ENCODE results near the gene VTI1A. TPM values are rescaled to one million over a fixed set of nuclear protein-coding genes. Genes with fewer than 3 reads are reported as not detected.

VTI1A gene
- total and polyA plus RNA-seq, 2 of the 8 experiments (the other 6 are each of a cell fraction or from before 2014, with no cell fraction given): 6.0 to 20.0 TPM

DNA sequence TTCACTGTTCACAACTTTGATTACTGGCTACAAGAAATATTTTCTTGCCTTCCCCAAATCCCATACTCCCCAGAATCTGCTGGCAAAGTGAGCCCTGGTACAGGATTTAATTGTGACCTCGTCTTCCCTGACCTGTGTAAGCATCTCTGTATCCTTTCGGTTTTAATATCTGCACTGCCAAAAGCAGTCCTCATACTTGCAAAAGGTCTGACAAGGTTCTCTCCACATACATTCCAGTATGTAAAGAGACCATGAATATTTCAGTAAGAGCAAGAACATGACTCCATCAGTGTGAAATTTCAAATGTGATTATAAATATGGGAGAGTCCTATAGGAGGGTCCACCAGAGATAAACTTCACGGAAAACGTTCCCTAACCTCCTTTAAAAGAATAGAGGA, 369.0 kb downstream of the VTI1A start:
- H3K23ac ChIP-seq (ENCODE audit: insufficient read length): no peak overlapping the region
- H2BK15ac ChIP-seq (ENCODE audit: low read length): no peak overlapping the region
- H3K14ac ChIP-seq (ENCODE audit: insufficient read length): no peak overlapping the region
- no peak overlapping the region for H2AK5ac ChIP-seq (ENCODE audit: low read depth, low read length)
- H3K4me2 ChIP-seq (ENCODE audit: insufficient read depth in 1 of 2, low read depth in 2 of 2, low read length in 2 of 2): no peak overlapping the region
- no peaks in the 10 kb centered on the region for H3K79me1 ChIP-seq (ENCODE audit: low read depth, low read length)
- no peak overlapping the region for H2BK5ac ChIP-seq (ENCODE audit: low read depth, low read length)
- no peaks in the 10 kb centered on the region for H3K79me2 ChIP-seq (ENCODE audit: control insufficient read depth in 1 of 2, insufficient read depth in 2 of 2, low read length in 2 of 2)
- no peaks in the 10 kb centered on the region for H3K9me3 ChIP-seq (ENCODE audit: insufficient read depth in 2 of 2, low read depth in 1 of 2, low read length in 1 of 2)
- H3K23me2 ChIP-seq (ENCODE audit: low read depth, low read length): no peaks in the 10 kb centered on the region
- no peak overlapping the region for H2BK120ac ChIP-seq (replicated peaks; ENCODE audit: low read depth, low read length)
- H4K91ac ChIP-seq (replicated peaks; ENCODE audit: insufficient read length, low read length): no peak overlapping the region
- DNase-seq (ENCODE audit: low read depth in 1 of 2, low spot score in 2 of 2) (no peak), FAIRE-seq (no peak)
- no peak overlapping the region for H3K27ac ChIP-seq (ENCODE audit: low read depth, low read length)
- H3K18ac ChIP-seq (ENCODE audit: extremely low read depth, low read length): no peak overlapping the region
- no peak overlapping the region for H4K8ac ChIP-seq (ENCODE audit: extremely low read depth, insufficient read depth, low read length)
- no peak overlapping the region for H3K9ac ChIP-seq (replicated peaks in 1 of 4; ENCODE audit: extremely low read depth in 1 of 4, low read depth in 3 of 4, low read length in 3 of 4)
- ChIA-PET CTCF (ENCODE audit: partially characterized antibody) (interaction anchor here (1.6 to 1.7 kb wide), 2 partner anchors 16 to 20 kb away, joined by 5 to 6 read pairs; no protein-coding TSS in a partner anchor), POLR2A (ENCODE audit: partially characterized antibody) (interaction anchor here (1.5 to 1.6 kb wide), 3 partner anchors 10 to 16 kb away, joined by 4 to 7 read pairs (median 4); no protein-coding TSS in a partner anchor)
- no peaks in the 10 kb centered on the region for H4K20me1 ChIP-seq (replicated peaks in 1 of 2; ENCODE audit: control insufficient read depth in 1 of 2, insufficient read depth in 2 of 2, low read length in 2 of 2)
- H2AFZ ChIP-seq (ENCODE audit: low read length): no peak overlapping the region
- H4K5ac ChIP-seq (ENCODE audit: insufficient read length, low read depth, low read length): no peak overlapping the region
- no peaks in the 10 kb centered on the region for H3K27me3 ChIP-seq (replicated peaks in 1 of 4; ENCODE audit: control insufficient read depth in 3 of 4, extremely low read depth in 1 of 4, insufficient read depth in 3 of 4, low read length in 3 of 4)
- no peak overlapping the region for H3K4ac ChIP-seq (replicated peaks; ENCODE audit: insufficient read length, low read depth, low read length)
- H2BK12ac ChIP-seq (ENCODE audit: low read depth, low read length): no peak overlapping the region
- WGBS, 2 experiments (ENCODE audit: extremely low coverage in 1 of 2, insufficient coverage in 1 of 2, insufficient read length in 1 of 2, insufficient replicate concordance in 2 of 2, low coverage in 1 of 2, low lambda C conversion rate in 2 of 2, missing lambda C conversion rate in 1 of 2): 92% methylated on average over 4 of the region's 4 CpGs; no CpG with 5 or more reads in 1 of the 2 experiments
- H3K56ac ChIP-seq (replicated peaks; ENCODE audit: insufficient read length, low read depth, low read length): no peak overlapping the region
- no peak overlapping the region for H2BK20ac ChIP-seq (ENCODE audit: low read length)
- no peak overlapping the region for H3K4me3 ChIP-seq (ENCODE audit: extremely low read depth in 1 of 4, insufficient read depth in 2 of 4, low read depth in 3 of 4, low read length in 4 of 4)
- H3K4me1 ChIP-seq (replicated peaks in 1 of 4; ENCODE audit: control insufficient read depth in 3 of 4, insufficient read depth in 4 of 4, low read length in 3 of 4): peaks cover 9 to 31% (median 24%) of the 10 kb centered on the region in 4 experiments
- no peaks in the 10 kb centered on the region for H3K36me3 ChIP-seq (ENCODE audit: control insufficient read depth in 2 of 4, insufficient read depth in 4 of 4, low read length in 3 of 4)
- TF ChIP-seq BRCA1 (IDR thresholded peaks at IDR 0.05; ENCODE audit: low read depth, low read length): no peak
- TF ChIP-seq NRF1 (IDR thresholded peaks at IDR 0.05; ENCODE audit: low read depth, low read length): no peak
